GM18907 (cell line): Measurements from ENCODE around the gene PEX5L.
"Not testable (repeated sequence)": the region's sequence is repeated elsewhere in the genome, so short reads cannot be mapped to it uniquely, and the experiment has no call there.

Experiments
- ATAC-seq: cut with Tn5 transposase; IDR thresholded peaks from one replicate; pipeline ENCODE4 v1.9.1; 2021; ENCODE audit warnings: mild to moderate bottlenecking, moderate library complexity; ENCODE audit not compliant: unreplicated experiment

The PEX5L gene

GRCh38 chr3:180036671-180037455 lies at the start of gene PEX5L:
PEX5L (minus strand) TSS chr3:180036937; CDS start chr3:180036599, 338 bp downstream.
- ATAC-seq: peak; percentile 87

DNA sequence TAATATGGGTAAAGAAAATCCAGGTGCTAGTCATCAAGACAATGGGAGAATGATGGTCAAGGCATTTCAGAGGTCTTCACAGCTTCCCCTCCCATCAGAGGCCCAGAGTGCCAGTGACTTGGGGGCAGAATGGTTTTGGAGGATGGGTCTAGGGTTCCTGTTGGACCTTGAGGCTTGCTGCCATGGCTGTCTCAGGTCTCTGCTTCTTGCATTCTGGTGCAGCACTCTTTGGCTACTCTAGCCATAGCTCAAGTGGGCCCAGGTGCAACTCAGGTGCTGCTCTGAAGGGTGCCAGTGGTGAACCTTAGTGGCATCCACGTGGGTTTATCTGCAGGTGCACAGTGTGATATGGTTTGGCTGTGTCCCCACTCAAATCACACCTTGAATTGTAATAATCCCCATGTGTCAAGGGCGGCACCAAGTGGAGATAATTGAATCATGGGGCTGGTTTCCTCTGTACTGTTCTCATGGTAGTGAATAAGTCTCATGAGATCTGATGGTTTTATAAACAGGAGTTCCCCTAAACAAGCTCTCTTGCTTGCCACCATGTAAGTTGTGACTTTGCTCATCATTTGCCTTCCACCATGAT lies 48.5 kb upstream of the PEX5L start:
- ATAC-seq: no peak

GRCh38 chr3:180082699-180083098 lies 46.0 kb upstream of the PEX5L start:
- no peak for ATAC-seq

DNA sequence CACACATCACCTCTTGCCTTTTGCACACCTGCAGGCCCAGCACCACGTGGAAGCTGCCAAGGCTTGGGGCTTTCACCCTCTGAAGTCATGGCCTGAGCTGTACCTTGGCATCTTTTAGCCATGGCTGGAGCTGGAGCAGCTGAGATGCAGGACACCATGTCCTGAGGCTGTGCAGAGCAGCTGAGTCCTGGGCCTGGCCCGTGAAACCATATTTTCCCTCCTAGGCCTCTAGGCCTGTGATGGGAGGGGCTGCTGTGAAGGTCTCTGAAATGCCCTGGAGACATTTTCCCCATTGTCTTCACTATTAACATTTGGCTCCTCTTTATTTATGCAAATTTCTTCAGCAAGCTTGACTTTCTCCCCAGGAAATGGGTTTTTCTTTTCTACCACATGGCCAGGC lies 41.9 kb upstream of the PEX5L start:
- no peak for ATAC-seq

- ATAC-seq: no peak
Observed at GRCh38 chr3:180073561-180073960, 36.8 kb upstream of the PEX5L start.

DNA sequence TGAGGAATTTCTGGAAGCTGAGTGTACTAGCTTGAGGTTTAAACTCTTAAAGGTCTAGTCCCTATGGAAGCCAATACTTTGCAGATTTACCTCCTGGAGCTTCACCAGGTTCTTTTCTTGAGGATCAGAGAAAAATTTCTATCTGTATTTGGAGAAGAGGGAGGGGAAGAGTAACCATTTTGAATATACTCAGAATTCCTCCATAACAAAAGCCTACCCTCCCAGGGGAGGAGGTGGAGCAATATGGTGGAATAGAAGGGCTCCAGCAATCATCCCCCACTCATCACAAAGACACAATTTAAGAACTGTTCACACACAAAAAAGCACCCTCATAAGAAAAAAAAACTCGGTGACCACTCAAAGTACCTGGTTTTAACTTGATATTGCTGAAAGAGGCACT lies 36.0 kb upstream of the PEX5L start:
- ATAC-seq: no peak

- no peak for ATAC-seq
Observed at GRCh38 chr3:180070925-180071324, 34.2 kb upstream of the PEX5L start.

- no peak for ATAC-seq
Observed at GRCh38 chr3:180068023-180068422, 31.3 kb upstream of the PEX5L start.

GRCh38 chr3:180066598-180066997 lies 29.9 kb upstream of the PEX5L start:
- ATAC-seq: no peak

DNA sequence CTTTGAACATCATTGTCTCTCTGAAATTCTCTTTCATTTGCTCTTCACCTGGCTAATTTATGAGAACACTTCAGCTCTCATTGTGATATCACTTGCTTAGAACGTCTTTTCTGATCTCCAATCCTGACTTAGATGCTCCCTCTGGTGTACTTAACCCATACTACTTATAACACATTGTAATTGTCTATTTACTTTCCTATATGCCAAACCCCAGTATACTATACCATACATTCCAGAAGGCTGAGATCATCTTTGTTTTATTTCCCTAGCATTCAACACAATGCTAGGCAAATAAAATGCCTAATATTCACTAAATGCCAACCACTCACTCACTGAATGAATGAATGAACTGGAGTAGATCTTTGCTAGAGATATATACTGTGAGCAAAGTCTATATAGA lies 27.0 kb upstream of the PEX5L start:
- ATAC-seq: no peak

GRCh38 chr3:180062771-180063170 lies 26.0 kb upstream of the PEX5L start:
- ATAC-seq: no peak

DNA sequence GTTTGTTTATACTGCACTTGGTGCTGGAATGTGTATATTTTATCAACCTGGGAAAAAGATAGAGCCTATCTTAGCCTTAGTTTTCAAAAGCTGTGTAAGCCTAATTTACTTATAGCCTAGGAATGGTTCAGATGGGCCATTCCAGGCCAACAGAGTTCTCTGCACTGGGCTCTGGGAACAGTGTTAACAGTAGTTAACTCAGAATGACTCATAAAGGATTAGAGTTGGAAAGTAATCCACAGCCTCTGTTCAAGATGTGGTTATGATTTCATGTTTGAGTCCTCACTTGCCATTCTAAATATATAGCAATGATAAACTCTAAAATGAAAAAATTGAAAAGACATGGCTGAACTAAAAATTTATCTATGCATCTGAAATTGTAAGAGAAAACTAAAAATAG lies 22.6 kb upstream of the PEX5L start:
- ATAC-seq: no peak

GRCh38 chr3:180058238-180058637 lies 21.5 kb upstream of the PEX5L start:
- ATAC-seq: no peak

DNA sequence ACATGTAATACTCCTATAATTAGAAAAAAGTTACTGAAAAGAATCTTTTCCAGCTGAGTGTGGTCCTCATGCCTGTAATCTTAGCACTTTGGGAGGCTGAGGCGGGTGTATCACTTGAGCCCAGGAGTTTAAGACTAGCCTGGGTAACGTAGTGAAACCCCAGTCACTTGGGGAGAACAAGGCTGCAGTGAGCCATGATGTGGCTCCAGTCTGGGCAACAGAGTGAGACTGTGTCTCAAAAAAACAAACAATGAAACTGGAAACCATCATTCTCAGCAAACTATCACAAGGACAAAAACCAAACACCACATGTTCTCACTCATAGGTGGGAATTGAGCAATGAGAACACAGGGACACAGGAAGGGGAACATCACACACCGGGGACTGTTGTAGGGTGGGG lies 18.9 kb upstream of the PEX5L start:
- ATAC-seq: not testable (repeated sequence)

GRCh38 chr3:180049391-180049790 lies 12.7 kb upstream of the PEX5L start:
- ATAC-seq: no peak

GRCh38 chr3:180048840-180049239 lies 12.1 kb upstream of the PEX5L start:
- no peak for ATAC-seq

- ATAC-seq: peak; percentile 95
Observed at GRCh38 chr3:180048103-180048502, 11.4 kb upstream of the PEX5L start.

GRCh38 chr3:180040966-180041365 lies 4.2 kb upstream of the PEX5L start:
- ATAC-seq: no peak

- peak; percentile 61 for ATAC-seq
Observed at GRCh38 chr3:180036092-180036670, 556 bp downstream of the PEX5L start.

DNA sequence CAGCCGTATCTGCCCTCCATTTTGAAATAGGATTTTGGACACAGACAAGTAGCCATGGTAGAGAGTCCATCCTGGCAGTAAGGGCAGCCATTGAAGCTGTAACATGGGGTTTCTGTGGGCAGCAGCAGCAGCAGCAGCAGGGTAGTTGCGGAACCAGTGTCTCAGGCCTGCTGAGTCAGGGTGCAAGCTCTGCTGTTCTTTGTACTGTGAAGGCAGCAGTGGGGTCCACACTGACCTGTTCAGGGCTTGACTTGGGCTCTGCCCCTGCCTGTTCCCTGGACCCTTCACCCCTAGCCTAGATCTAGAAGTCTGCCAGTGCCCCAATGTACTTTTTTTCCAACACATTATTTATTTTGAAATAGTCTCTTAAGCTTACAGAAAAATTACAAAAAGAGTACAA lies 9.7 kb downstream of the PEX5L start:
- no peak for ATAC-seq

- ATAC-seq: no peak
Observed at GRCh38 chr3:180018543-180018942, 18.2 kb downstream of the PEX5L start.

DNA sequence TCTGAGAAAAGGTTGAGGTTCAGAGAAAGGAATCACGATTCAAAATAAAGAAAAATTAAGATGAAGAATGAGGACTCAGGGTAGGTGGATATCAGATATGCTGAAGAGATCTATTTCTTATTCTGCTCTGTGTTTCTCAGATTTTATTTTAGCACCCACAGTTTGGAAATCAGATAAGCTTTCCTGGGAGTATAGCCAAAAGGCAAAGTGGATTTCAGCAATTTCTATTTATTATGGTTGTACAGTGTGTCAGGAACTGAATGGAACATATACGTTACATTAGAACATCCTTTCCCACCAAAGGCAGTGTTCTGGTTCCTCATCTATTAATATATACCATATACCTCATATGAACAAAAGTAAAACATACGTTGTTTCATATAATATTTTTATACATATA lies 18.9 kb downstream of the PEX5L start:
- ATAC-seq: no peak
